ENCODE measurements around the gene XAF1.

DNA sequence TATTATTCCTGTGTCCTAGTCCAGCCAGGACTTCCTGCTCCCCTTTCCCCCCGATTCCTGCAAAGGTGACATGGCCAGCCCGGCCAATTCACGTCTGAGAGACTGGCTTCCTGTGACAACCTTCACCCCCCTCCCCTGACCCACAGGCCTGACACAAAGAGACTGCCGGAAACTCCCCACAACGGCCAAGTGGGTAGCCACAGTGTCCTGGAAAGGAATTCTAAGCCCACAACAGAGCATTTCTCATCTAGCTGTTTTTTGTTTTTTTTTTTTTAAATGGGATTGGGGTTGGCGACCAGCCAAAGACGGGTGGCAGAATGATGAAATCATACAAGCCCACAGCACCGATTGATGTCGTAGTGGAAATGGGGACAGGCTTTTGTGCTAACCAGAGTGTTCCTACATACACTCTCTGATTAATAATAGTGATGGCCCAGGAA lies 2.8 kb upstream of the XAF1 start:
- TF ChIP-seq POLR2A (IDR thresholded peaks at IDR 0.05) (no peak), EP300 (IDR thresholded peaks at IDR 0.05; ENCODE audit: low read depth) (no peak)
- TF ChIP-seq, protein P1, sequence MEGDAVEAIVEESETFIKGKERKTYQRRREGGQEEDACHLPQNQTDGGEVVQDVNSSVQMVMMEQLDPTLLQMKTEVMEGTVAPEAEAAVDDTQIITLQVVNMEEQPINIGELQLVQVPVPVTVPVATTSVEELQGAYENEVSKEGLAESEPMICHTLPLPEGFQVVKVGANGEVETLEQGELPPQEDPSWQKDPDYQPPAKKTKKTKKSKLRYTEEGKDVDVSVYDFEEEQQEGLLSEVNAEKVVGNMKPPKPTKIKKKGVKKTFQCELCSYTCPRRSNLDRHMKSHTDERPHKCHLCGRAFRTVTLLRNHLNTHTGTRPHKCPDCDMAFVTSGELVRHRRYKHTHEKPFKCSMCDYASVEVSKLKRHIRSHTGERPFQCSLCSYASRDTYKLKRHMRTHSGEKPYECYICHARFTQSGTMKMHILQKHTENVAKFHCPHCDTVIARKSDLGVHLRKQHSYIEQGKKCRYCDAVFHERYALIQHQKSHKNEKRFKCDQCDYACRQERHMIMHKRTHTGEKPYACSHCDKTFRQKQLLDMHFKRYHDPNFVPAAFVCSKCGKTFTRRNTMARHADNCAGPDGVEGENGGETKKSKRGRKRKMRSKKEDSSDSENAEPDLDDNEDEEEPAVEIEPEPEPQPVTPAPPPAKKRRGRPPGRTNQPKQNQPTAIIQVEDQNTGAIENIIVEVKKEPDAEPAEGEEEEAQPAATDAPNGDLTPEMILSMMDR (IDR thresholded peaks at IDR 0.05) = no peak

Measured in transverse colon (tissue), 3 donors.